SKM-1 (cell line): ENCODE measurements around the gene SUSD4.
A peak's percentile ranks its signal among the peaks of the same experiment; 100 is the strongest.

Experiments used
- DNase-seq: peaks from one replicate; lab custom pipeline; 2025; ENCODE audit not compliant: unreplicated experiment; lab: John Stamatoyannopoulos, UW

Gene SUSD4

DNA sequence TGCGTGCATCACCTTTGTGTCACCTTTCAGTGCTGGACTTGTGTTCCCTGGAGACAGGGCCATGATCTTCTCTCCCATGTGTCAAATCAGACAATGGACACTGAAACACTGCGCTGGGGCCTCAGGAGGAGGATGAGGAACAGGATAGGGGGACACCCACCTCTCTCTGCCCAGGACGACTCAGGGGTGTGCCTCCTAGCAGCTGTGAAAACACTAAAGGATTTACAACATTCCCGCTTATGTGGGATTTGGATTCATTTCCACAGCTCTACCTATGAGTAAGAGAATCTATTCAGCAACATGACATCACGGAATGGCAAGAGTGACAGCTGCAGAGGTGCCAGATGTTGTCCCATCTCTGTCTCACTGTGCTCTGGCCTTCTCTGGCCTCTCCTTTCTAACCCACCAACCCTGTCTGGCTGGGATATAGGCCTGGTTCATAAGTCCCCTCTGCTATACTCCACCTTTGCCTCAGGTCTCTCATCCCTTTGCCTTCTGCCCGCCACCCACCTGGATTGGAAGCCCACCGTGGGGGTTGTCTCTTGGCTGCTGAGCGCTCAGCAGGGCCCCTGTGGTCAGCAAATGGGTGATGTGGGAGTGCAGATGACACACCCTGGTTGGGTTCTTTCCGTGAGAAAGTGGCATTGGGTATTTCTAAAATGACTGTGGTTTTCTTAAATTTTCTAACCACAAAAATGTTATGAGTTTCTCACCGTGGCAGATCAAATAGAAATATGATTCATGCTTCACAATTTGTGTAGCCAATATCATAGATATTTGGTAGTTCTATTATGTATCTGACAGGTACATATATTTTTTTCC, 173.9 kb downstream of the SUSD4 start:
- no peak for DNase-seq

- no peak for DNase-seq
Observed at GRCh38 chr1:223189525-223189902, 174.5 kb downstream of the SUSD4 start.

DNA sequence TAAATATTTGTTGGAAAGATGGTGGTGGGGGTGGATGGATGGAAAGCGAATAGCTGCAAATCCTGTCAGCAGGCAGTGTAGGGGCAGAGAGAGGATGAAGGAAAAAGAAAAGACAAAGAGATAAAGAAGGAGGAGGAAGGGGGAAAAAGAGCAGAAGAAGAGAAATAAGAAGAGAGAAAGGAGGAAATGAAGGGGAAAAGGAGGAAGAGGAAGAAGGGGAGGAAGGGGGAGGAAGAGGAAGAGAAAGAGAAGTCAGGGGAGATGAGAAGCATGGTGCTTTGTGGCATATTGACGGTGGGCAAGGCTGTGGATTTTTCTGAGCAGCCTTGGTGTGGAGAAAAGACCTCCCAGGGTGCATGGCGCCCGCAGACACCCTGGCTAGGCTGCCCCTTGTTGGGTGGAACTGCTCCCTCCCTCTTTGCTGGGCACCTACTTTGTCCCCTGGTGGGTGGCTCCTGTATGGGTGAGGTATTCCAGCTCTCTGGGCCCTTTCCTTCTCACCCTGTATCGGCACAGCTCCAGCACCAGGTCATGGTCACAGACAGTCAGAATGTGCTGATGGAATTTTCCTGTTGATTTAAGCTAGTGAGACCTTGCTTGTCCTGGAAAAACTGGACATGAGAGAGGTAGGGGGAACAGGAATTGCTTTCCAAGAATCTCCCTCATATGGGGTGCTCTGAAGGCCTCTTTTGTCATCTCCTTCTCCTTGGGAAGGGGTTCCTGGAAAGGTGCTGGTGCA, 175.2 kb downstream of the SUSD4 start:
- DNase-seq = no peak

DNA sequence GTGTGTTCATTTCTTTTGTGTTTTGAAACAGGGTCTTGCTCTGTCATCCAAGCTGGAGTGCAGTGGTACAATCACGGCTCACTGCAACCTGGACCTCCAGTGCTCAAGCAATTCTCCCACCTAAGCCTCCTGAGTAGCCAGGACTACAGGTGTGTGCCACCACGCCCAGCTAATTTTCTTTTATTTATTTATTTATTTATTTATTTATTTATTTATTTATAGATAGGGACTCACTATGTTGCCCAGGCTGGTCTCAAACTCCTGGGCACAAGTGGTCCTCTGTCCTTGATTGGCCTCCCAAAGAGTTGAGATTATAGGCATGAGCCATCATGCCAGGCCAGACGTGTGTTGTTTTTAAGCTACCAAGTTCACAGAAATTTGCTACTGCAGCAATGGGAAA, 177.2 kb downstream of the SUSD4 start:
- DNase-seq = no peak

GRCh38 chr1:223183268-223183862, 180.6 kb downstream of the SUSD4 start:
- DNase-seq = no peak

- peak; percentile 96 for DNase-seq
Observed at GRCh38 chr1:223180731-223181321, 183.2 kb downstream of the SUSD4 start.

GRCh38 chr1:223179786-223180185, 184.2 kb downstream of the SUSD4 start:
- DNase-seq = no peak

DNA sequence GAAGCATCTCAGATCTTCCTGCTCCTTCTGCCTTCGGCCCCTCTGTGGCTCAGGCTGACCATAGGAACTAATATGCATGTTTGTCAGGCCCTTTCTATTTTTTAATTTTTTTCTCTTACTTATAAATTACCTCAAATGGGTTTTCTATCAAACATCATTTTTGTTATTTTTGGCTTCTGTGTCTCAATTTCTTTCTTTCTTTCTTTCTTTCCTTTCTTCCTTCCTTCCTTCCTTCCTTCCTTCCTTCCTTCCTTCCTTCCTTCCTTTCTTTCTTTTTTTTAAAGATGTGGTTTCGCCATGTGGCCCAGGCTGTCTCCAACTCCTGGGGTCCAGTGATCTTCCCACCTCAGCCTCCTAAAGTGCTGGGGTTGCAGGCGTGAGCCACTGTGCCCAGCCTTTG, 184.7 kb downstream of the SUSD4 start:
- no peak for DNase-seq

DNA sequence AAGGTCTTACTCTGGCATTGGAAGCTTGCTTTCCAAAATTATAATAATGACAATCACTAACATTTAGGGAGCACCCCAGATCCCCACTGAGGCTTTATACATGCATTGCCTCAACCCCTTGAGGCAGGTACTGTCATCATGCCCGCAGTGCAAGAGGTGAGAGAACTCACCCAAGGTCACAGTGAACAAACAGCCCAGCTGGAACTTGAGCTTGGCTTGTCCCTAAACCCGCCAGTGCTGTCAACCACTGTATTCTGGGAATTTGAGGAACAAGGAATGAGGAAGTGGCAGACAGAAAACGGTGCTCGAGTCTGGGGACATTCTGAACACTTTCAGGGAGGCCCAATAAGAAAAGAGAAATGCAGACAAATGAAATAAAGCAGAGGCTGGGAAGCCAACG, 186.3 kb downstream of the SUSD4 start:
- peak; percentile 90 for DNase-seq

DNA sequence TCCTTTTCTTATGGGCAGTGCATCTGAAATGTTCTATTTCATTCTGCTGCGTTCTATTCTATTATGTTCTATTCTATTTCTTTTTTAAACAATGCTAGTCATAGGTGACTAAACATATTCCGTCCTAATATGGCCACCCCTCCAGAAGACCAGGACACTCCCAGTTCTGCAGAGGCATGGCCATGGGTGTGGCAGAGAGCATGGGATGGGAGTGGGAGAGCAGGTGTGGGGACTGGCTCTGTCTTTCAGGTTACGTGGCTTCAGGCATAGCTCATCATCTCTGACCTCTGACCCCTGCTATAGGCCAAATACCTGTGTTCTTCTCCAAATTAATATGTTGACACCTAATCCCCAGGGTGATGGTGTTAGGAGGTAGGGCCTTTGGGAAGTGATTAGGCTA, 187.5 kb downstream of the SUSD4 start:
- DNase-seq = no peak

DNA sequence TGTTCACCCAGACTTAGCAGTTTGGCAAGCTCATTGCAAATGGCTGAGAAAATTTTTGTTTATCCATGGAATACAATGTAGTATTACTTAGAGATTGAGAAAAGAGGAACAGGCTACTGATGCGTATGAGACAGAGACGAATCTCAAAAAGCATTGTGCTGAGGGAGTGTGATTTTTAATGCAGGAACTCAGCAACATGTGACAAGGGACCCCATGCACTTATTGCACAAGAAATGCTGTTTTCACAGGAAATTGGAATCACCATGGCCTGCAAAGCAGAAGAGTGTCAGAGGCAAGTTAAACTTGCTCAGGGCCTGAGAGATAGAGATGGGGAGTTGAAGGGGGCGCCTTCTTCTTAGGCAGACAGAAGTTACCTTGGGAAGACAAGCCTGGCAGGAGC, 188.3 kb downstream of the SUSD4 start:
- DNase-seq = peak; percentile 58

GRCh38 chr1:223175032-223175431, 188.9 kb downstream of the SUSD4 start:
- no peak for DNase-seq
